HG02678 (cell line): ENCODE measurements around the gene MYO1E.
A peak's percentile ranks its signal among the peaks of the same experiment; 100 is the strongest.

Experiments used
- ATAC-seq: cut with Tn5 transposase; IDR thresholded peaks from one replicate; pipeline ENCODE4 v1.9.1; 2021; ENCODE audit warnings: mild to moderate bottlenecking, moderate library complexity; ENCODE audit not compliant: unreplicated experiment

MYO1E gene

GRCh38 chr15:59105854-59106253, 266.8 kb downstream of the MYO1E start:
- no peak for ATAC-seq

DNA sequence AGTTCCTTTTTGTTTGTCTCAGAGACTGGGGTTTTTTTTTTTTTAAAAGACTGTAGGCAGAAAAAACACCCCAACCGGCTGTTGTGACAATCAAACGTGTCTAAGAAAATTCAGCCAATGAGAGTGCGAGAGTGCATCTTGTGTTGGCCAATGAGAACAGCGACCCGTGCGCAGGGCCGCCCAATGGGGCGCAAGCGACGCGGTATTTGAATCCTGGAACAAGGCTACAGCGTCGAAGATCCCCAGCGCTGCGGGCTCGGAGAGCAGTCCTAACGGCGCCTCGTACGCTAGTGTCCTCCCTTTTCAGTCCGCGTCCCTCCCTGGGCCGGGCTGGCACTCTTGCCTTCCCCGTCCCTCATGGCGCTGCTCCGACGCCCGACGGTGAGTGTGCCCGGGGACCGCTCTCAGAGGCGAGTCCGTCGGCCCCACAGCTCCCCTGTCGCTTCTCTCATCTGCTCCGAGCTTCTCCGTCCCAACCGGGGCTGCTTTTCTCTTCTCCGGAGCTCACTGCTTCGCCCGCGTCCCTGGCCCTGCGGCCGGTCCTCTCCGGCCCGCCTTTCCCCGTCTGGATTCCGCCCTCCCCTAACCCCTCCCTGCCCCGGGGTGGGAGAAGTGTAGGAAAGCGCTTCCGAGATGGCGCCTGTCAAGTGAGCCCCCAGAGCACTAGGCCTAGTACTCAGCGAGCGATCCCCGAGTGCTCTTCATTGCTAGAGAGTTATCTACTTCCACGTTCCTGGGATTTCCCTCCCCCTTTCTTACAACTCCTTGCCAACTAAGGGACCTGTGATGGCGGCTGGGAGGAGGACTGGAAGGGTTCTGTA, 267.5 kb downstream of the MYO1E start, which contains the start of gene CCNB2:
CCNB2 (plus strand) TSS at position 235 of the 821 bp plus-strand sequence; CDS start at position 358, 123 bp downstream.
- peak; percentile 99 for ATAC-seq

GRCh38 chr15:59104602-59104911, 268.1 kb downstream of the MYO1E start:
- ATAC-seq, result no peak

DNA sequence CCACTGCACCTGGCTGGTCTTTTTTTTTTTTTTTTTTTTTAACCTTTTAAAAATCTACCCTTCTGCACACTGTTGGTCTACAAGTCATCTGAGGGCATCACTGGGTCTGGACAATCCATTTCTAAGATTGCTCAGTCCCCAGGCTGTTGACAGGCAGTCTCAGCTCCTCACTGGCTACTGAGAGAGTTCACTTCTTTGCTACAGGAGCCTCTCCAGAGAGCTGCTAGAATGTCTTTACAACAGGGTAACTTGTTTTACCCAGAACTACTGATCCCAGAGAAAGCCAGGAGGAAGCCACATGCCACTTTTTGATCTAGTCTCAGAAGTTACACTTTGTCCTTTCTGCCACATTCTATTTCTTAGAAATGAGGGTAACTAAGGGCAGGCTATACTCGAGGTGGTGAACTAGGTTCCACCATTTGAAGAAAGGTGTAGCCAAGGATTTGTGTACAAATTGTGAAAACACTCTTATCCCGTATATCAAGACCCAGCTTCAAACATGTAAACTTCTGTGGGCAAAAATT, 273.4 kb downstream of the MYO1E start:
- ATAC-seq, result no peak

DNA sequence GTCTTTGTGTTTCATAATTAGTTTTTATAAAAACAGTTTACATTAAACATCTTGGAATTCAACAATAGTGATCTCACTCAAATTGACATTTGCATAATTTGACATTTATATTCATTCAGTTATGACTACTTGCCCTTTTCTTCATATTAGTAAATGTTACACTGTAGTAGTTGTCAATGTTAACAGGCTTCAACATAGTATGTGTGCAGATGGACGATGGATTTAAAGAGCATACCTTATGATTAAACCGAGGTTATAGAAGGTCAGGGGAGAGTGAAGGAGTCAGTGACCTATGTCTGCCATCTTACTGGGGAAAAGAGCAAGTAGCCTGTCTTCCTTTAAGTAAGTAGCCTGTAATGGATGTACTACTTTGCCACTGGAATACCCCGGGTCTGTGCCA, 276.2 kb downstream of the MYO1E start:
- ATAC-seq, result no peak

DNA sequence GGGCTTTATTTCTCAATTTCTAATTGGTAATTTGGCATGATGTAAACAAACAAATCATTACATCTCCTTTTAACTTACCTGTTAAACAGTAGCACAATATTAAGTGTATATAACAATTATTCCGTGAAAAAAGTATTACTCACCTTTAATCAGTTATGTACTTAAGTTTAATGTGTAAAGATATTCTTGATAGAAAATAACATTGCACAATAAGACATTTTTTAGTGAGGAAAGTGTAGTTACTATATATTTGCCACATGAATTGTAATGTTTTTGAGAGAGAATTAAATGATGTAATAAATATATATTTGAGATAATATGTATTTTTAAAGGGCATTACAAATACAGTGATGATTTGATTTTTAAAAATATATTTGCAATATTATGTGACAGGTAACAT, 278.6 kb downstream of the MYO1E start:
- no peak for ATAC-seq

- no peak for ATAC-seq
Observed at GRCh38 chr15:59087731-59088130, 284.9 kb downstream of the MYO1E start.
